HG02840 (cell line): ENCODE measurements around the gene SNRNP27.

Experiments
- ATAC-seq: cut with Tn5 transposase; IDR thresholded peaks from one replicate; pipeline ENCODE4 v1.9.1; 2021; ENCODE audit warnings: mild to moderate bottlenecking, moderate library complexity, moderate number of reproducible peaks; ENCODE audit not compliant: unreplicated experiment, low FRiP score

The SNRNP27 gene

GRCh38 chr2:69914950-69915945 lies 21.5 kb downstream of the SNRNP27 start, which contains the start of gene MXD1:
TSS of gene MXD1 (plus strand) at chr2:69915109. CDS start at chr2:69915331, 222 bp downstream.
- no peak for ATAC-seq

DNA sequence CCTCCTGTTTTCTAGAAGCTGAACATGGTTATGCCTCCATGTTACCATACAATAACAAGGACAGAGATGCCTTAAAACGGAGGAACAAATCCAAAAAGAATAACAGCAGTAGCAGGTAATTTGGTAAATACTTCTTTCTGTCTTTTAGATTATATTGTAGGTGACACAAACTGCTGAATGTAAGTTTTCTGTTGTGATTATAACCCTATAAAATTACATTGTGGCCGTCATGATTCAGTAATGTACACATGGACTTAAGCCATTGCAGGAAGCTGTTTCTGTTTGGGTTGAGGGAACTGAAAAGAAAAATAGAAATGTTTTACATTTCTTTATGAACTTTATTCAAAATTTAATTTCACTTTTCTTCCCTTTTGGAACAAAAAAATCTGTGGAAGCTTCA lies 22.4 kb downstream of the SNRNP27 start:
- no peak for ATAC-seq

DNA sequence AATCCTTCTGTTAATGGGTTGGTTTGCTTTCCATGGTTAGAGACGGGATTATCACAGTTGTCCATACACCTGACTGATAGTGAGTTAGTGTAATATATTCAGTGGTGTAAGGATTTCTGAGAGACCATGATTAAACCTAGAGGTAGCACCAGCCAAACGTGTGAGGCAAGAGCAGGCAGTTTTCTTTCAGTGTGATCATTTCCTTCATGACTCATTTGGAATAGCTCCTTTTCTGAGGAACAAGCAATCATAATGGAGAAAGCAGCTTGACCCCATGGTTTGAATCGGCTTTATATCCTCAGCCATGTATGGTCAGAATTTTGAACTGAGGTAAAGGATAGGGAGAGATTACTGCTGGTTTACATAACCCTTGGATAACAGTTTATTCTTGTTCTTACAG lies 24.1 kb downstream of the SNRNP27 start:
- no peak for ATAC-seq

DNA sequence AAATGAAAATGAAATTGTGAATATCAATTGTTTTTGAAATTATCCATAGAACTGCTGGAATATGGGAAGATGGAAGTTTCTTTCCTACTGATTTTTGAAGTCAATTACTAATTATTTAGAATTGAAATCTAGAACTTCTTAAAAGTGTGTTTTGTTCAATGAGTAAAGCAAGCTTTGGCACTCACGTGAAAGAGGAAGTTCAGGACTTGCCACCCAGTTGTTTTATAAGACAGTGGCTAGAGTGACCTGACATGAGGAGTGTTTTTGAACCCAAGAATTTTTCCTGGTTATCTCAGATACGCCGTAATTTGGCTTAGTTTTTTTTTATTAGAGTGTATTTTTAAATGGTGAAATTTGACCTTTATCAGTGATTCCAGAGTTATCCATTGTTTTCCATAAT lies 24.6 kb downstream of the SNRNP27 start:
- no peak for ATAC-seq

GRCh38 chr2:69923116-69923515 lies 29.4 kb downstream of the SNRNP27 start:
- no peak for ATAC-seq

- ATAC-seq: no peak
Observed at GRCh38 chr2:69926849-69927515, 33.2 kb downstream of the SNRNP27 start.

DNA sequence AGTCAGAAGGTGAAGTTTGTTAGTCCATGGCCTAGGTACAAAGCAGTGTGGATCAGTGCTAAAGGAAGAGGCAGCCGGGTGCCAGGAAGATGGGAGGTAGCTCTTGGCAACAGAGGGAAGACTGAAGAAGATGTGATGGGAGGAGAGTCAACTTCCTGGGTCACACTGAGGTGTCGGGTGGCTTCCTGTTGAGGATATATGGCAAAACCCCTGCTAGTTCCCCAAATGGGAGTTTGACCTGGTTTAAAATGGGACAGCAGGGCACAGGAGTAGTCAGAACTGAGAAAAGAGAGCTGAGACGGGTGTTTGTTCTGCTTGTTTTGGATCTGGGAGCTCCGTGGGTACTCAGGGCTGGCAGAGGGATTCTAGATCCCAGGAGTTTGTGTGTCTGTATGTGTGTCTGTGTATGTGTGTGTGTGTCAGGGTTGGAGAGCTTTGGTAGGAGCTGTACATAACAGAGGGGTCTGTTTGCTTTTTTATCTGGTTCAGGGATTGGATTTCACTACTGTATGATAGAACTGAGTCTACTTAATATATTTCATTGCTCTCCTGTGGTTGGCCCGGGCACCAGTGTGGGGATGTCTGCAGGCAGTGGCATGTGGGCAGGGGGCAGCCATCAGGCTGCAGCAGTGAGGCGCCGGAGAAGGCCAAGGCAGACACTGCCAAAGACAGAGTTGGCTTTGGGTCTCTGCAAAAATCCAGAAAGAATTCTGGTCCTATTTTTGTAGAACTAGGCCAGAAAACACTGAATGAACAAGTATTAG lies 38.3 kb downstream of the SNRNP27 start:
- no peak for ATAC-seq

DNA sequence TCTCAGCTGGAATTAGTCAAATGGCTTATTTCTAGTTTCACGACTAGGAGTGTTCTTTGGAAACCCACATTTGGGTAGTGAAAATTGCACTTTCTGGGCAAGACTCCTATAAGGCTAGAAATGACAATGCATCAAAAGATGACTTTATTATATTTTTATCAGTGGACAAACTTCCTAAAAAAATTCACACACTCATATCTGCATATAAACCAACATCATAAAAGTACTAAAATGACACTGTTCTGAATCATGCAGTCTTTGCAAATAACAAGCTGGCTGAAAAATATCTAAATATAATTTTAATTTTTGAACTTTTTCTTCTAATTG lies 38.8 kb downstream of the SNRNP27 start:
- no peak for ATAC-seq

DNA sequence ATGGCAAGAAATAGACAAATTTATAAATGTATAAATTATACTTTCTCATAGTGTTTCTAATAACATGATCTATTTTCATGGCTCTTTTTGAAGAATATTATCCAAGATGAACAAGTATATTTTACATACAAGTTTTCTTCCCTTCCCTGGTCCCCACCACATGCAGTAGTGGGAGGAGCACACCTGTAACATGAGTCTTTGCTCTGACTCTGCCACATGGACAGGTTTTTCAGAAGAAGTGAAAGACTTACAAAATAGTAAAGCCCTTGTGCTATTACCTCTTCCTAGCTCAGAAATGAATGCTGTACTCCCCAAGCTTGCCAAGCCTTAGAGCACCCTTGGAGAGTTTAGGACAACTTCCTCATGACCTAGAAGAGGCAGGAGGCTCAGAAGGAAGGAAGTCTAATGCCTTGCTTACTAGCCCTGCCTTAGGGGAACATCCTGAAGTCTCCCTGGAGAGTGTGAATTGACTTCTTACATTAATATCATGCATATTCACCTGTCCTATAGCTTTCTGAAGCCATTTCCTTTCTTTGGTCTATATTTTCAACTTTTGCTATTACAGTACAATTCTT lies 39.6 kb downstream of the SNRNP27 start:
- no peak for ATAC-seq

- no peak for ATAC-seq
Observed at GRCh38 chr2:69933839-69934613, 40.3 kb downstream of the SNRNP27 start.

GRCh38 chr2:69934614-69934908 lies 40.8 kb downstream of the SNRNP27 start:
- ATAC-seq: no peak

- ATAC-seq: no peak
Observed at GRCh38 chr2:69935011-69935410, 41.3 kb downstream of the SNRNP27 start.

GRCh38 chr2:69936906-69937305 lies 43.1 kb downstream of the SNRNP27 start:
- no peak for ATAC-seq

GRCh38 chr2:69937968-69938367 lies 44.2 kb downstream of the SNRNP27 start:
- no peak for ATAC-seq

DNA sequence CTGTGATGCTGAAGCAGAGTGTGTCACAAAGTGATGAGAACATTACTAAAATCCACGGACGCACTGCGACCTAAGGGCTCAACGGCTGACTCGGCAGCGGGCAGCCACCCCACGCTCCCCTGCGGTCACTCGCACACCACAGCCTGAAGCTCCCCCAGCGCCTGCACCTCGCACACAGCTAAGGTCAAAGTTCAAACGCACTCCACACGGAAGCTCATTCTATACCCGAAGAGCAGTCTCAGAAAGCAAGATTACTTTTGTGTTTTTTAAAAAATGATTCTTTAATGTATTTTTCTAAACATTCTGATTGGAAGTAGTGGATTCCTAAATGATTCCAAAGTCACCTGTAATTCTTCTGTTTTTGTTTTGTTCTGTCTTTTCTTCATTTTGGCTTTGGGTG lies 46.0 kb downstream of the SNRNP27 start:
- ATAC-seq: no peak

- no peak for ATAC-seq
Observed at GRCh38 chr2:69940691-69941090, 46.9 kb downstream of the SNRNP27 start.

DNA sequence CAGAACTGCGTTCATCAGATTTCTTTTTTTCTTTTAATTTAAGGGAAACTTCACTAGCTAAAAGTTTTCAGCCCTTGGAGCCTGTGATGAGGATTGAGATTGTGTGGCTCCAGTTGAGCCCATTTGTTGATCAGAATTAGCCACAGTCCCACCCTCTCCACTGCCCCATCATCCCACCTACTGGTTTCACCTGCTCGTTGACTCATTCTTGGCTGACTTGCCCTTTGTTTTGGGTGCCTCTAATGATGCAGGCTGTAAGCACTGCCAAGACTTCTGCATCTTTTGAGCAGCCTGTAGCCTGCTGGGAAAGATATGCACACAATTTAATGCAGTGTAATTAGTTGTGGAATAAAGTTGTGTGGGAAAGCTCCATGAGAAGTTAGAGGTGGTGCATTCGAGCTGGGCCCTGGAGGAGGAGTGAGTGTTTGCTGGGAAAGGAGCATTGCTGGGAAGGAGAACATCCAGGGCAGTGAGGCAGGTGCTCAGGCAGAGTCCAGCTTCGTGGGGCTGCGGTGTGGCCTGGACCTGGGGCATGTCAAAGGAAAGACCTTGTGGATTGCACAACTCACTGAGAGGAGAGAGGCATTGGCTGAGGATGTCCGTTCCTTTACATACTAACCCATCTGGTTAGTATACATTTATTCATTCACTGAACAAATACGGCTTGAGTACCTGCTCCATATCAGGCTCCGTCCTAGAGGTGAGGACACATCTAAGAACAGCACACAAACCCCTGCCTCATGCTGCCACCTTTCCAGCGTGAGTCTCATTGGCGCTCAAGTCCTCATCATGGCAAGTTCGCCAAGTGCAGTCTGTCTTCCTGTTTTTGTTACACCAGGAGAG lies 49.5 kb downstream of the SNRNP27 start:
- ATAC-seq: no peak

DNA sequence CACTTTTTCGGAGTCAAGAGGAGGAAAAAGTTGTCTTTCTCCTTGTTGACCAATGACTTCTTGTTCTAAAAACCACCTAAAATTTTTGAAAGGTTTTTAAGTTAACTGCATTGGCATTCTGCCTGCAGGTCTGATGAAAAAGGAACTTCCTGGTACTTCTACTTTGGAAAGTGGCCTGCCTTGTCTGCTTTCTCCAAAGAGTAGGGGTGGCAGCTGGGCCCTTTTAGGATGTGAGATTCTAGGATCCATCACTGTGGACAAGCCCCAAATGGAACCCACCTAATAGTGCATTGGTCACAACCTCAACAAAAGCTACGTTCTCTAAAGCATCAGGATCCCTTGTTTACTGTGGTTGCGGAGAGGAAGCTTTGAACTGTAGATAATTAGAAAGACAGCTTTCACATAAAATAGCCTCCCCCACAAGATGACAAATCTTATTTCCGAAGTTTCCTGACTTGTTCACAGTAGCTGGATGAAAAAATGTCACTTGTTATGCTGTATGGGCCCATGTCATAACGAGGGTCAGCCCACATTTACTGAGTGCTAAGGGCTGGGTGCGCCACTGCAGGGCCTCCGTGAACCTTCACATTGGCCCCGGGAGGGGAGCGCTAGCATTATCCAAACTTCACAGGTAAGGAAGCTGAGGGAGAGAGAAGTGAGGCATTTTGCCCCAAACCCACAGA lies 50.2 kb downstream of the SNRNP27 start:
- no peak for ATAC-seq

DNA sequence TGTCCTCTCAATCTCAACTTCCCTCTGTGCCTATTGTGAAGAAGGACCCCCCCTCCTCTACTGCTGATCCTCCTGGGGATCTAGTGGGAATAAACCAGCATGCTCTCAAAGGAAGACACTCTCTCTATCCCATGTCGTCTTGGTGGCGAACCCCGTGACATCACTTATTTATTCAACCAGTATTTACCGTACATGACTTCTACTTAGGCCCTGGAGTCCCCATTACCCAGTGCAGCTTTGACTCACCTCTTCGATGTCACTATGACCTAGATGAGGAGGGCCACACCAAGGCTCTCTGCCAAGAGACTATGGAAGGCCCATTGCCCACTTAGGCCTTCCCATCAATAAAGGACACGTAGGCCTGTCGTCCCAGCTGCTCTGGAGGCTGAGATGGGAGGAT lies 51.0 kb downstream of the SNRNP27 start:
- no peak for ATAC-seq
